Sigmoid colon (tissue), 4 donors: ENCODE data around the gene TMEM238L.

ENCODE experiments used
- CTCF ChIP-seq, 4 experiments: fragments of 450-650 bp in 3 of 4; fragments of 200-600 bp in 1 of 4; IDR thresholded peaks; one replicate each; pipeline ENCODE4 v1.5.1; 2016 to 2019; ENCODE audit warnings: antibody characterized with exemption in 4 of 4, mild to moderate bottlenecking in 3 of 4, moderate library complexity in 2 of 4
- EP300 ChIP-seq, 4 donors: sonication (generic); formaldehyde crosslinking; IDR thresholded peaks; one replicate each; pipeline ENCODE4 v1.6.1; 2017; ENCODE audit warnings: antibody characterized with exemption in 4 of 4
- POLR2A ChIP-seq, 2 donors: fragments of 450-650 bp; IDR thresholded peaks; one replicate each; pipeline ENCODE4 v1.6.1; 2016; ENCODE audit warnings: antibody characterized with exemption in 2 of 2, mild to moderate bottlenecking in 2 of 2, moderate library complexity in 2 of 2
- POLR2AphosphoS5 ChIP-seq, 4 donors: sonication (generic); formaldehyde crosslinking; IDR thresholded peaks; one replicate each; pipeline ENCODE4 v1.6.1; 2017; ENCODE audit warnings: antibody characterized with exemption in 4 of 4

GRCh38 chr17:10827898-10828552 is 24.1 kb upstream of the TMEM238L start:
- no peak for TF ChIP-seq CTCF (IDR thresholded peaks at IDR 0.05)
- TF ChIP-seq POLR2A (IDR thresholded peaks at IDR 0.05), result no peak
- no peak for TF ChIP-seq EP300 (IDR thresholded peaks at IDR 0.05)
- no peak for TF ChIP-seq POLR2AphosphoS5 (IDR thresholded peaks at IDR 0.05)
